ENCODE measurements around the gene SLC37A1.
"Not testable (repeated sequence)": the region's sequence is repeated elsewhere in the genome, so short reads cannot be mapped to it uniquely, and the experiment has no call there.

The SLC37A1 gene

DNA sequence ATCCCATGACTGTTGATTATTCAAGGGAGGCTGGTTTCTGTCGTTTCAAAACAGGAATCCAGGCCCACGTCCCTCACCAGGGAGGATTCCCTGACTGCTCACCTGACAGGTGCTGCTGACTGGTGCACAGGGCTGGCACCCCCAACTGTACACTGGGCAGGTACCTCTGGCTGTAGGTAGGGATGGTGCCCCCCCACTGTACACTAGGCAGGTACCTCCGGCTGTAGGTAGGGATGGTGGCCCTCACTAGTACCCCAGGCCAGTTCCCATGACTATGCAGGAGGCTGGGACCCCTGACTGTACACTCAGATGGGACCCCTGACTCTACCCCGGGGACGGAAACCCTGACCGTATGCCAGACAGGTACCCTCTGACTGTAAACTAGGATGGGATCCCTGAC lies 106.2 kb downstream of the SLC37A1 start:
- no peak for DNase-seq (ENCODE audit: low read depth)

DNA sequence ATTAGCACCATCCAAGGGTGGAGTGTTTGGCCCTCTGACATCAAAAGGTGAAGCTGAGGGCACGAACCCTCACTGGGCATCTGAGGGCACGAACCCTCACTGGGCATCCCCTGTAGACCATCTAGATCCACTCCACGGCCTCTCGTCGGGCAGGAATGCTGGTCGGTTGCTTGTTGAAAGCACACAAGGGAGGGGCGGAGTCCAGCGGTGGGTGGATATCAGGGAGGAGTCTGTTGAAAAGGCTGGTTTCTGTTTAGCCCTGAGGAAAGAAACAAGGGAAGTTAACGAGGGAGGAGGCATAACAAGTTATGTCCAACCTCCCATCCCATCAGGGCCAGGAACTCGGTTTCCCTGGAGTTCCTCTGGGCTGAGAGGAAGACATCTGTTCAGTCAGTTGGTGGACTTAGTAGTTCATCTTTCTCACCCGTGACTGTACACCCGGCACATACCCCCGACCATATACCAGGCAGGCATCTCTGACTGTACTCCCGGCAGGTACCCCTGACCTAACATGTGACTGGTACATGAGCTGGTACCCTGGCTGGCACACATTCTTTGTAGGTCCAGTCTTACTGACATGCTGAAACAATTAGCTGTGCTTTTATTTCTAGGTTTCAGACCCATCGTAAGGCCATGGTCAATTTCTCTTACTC lies 107.6 kb downstream of the SLC37A1 start:
- DNase-seq (ENCODE audit: low read depth) = no peak

- no peak for DNase-seq (ENCODE audit: low read depth)
These were observed 108.1 kb downstream of the SLC37A1 start for GRCh38 chr21:42621819-42622177.

DNA sequence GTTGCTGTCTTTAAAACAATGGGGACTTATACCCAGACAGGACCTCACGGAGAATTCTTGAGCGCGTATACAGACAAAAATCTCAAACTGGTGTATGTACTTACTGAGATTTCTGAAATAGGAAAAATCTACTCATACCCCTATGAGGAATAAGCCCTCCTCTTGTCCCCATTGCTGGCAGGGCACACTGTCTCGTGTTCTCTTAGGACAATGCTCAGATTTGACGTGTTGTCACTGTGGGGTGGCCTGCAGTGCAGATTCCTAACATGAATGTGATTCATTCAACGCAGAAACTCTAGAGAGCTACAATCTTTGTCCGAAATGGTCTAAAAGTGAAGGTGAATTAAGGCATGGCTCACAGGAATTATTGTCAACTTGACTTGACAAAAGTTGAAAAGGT lies 108.6 kb downstream of the SLC37A1 start:
- no peak for DNase-seq (ENCODE audit: low read depth)

DNA sequence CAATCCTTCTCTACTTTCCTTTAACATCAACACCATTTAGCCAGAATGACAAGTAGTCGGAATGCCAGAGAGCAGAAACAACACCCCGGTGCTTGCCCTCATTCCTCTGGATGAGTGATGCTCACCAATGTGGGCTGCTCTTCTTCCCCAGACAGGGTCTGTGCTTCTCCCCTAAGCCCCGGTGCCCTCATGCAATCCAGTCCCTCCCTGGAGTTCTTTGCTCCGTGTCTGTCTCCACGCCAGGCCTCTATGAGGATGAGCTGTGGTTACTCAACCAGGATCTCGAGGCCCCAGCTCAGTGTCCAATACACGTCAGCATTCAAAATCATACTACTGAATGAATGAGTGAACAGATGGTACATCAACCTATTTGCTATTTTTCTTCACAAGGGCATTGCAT lies 110.0 kb downstream of the SLC37A1 start:
- DNase-seq (ENCODE audit: low read depth) = no peak

- no peak for DNase-seq (ENCODE audit: low read depth)
These were observed 110.6 kb downstream of the SLC37A1 start for GRCh38 chr21:42624095-42624790.

DNA sequence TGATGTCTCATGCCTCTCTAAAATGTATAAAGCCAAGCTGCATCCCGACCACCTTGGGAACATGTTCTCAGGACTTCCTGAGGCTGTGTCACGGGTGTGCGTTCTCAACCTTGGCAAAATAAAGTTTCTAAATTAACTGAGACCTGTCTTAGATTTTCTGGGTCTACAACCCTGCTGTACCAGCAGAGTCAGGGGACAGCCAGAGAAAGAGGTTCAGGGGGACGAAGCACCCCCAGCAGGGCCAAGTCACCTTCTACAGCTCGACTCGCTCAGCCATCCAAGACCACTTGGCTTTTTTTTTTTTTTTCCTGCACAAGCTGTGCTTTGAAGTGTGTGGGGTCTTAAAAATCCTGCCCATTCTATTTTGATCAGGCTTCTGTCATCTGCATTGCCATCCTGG lies 111.3 kb downstream of the SLC37A1 start:
- no peak for DNase-seq (ENCODE audit: low read depth)

DNA sequence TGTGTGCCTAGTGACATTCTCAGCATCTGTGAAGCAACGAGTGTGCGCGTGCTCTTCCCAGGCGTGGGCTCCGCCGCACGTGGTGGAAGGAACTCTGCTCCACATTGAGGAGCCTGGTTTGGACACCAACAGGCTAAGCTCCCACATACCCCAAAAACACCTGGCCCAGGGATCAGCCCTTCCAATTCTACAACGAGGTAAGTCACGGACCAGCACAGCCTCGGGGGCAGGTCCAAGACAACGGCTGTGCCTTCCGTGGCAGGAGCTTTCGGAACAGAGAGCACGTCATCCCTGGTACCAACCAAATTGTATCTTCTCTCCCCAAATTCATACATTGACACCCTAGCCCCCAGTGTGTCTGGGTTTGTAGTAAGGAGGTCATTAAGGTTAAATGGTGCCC lies 112.5 kb downstream of the SLC37A1 start:
- no peak for DNase-seq (ENCODE audit: low read depth)

GRCh38 chr21:42627527-42628289 lies 114.1 kb downstream of the SLC37A1 start:
- DNase-seq (ENCODE audit: low read depth) = no peak

- not testable (repeated sequence) for DNase-seq (ENCODE audit: low read depth)
These were observed 114.9 kb downstream of the SLC37A1 start for GRCh38 chr21:42628466-42629061.

- DNase-seq (ENCODE audit: low read depth) = no peak
These were observed 116.4 kb downstream of the SLC37A1 start for GRCh38 chr21:42629933-42630589.

DNA sequence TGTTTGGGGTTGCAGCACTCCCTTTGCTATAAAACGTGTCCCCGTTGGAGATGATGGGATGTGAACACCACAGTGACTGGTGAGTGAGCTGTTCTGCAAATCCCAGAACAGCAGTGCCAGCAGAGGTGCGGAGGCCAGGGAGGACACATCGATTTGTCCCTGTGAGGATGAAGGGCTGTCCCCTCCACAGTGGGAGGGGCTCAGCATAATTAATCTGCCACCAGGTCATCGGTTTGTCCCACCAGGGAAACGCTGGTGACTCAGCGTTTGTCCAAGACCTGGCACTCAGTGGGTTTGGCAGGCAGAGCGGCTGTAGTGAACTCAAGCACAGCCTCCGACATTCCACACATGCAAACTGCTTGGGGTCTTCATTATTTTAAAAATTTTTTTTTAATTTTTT lies 117.0 kb downstream of the SLC37A1 start:
- no peak for DNase-seq (ENCODE audit: low read depth)
